CD14-positive monocyte (primary cell): Measurements from ENCODE around the gene PPP2R3B. TPM values are rescaled to one million over a fixed set of nuclear protein-coding genes. Genes with fewer than 3 reads are reported as not detected.

Experiments used
- DNase-seq, 3 donors: peaks; one replicate each; pipeline ENCODE4 v3.0.0-alpha.2; 2011 to 2022
- H2AFZ ChIP-seq: 2 replicates; pipeline ENCODE4 v1.6.0; 2012; ENCODE audit warnings: mild to moderate bottlenecking, low read depth, low read length, inconsistent platforms; ENCODE audit not compliant: insufficient read depth, poor library complexity, severe bottlenecking
- H3K27ac ChIP-seq, 2 donors: 1 replicate in 1 of 2; 2 replicates in 1 of 2; pipeline ENCODE4 v1.5.1; 2012 to 2013; ENCODE audit warnings: low read length in 2 of 2, control low read depth in 1 of 2, inconsistent platforms in 1 of 2, low read depth in 1 of 2, mild to moderate bottlenecking in 1 of 2
- H3K27me3 ChIP-seq, 2 donors: one replicate each; pipeline versions ENCODE4 v1.6.0 to v1.6.1; 2011 to 2013; ENCODE audit warnings: low read length in 2 of 2; ENCODE audit not compliant: control insufficient read depth in 2 of 2, insufficient read depth in 2 of 2
- H3K36me3 ChIP-seq, 2 donors: replicated peaks in 1 of 2; 1 replicate in 1 of 2; 2 replicates in 1 of 2; pipeline versions ENCODE4 v1.5.1 to v1.6.1; 2012 to 2013; ENCODE audit warnings: low read length in 2 of 2, control low read depth in 1 of 2, inconsistent platforms in 1 of 2, mild to moderate bottlenecking in 1 of 2; ENCODE audit not compliant: insufficient read depth in 2 of 2, control insufficient read depth in 1 of 2
- H3K4me1 ChIP-seq, 2 donors: 1 replicate in 1 of 2; 2 replicates in 1 of 2; pipeline versions ENCODE4 v1.5.1 to v1.6.1; 2012 to 2013; ENCODE audit warnings: low read length in 2 of 2, control low read depth in 1 of 2, inconsistent platforms in 1 of 2, mild to moderate bottlenecking in 1 of 2, moderate library complexity in 1 of 2; ENCODE audit not compliant: insufficient read depth in 2 of 2, control insufficient read depth in 1 of 2
- H3K4me2 ChIP-seq: replicated peaks from 2 replicates; pipeline ENCODE3; 2012; ENCODE audit warnings: low read length, moderate library complexity, mild to moderate bottlenecking; ENCODE audit not compliant: poor library complexity, severe bottlenecking; ENCODE audit errors: extremely low read depth
- H3K4me3 ChIP-seq, 3 experiments: fragments of 200-600 bp in 1 of 3; sonication (generic) in 1 of 3; replicated peaks in 1 of 3; 1 replicate in 2 of 3; 2 replicates in 1 of 3; pipeline ENCODE4 v1.5.1; 2011 to 2013; ENCODE audit warnings: low read length in 3 of 3, mild to moderate bottlenecking in 3 of 3, control low read depth in 2 of 3, low read depth in 2 of 3, inconsistent platforms in 1 of 3, moderate library complexity in 1 of 3
- H3K79me2 ChIP-seq: 2 replicates; pipeline ENCODE4 v1.6.0; 2012; ENCODE audit warnings: mild to moderate bottlenecking, control low read depth, inconsistent platforms, low read length, moderate library complexity; ENCODE audit not compliant: insufficient read depth
- H3K9ac ChIP-seq: 2 replicates; pipeline ENCODE4 v1.6.0; 2017; ENCODE audit warnings: low read length, mild to moderate bottlenecking; ENCODE audit not compliant: insufficient read depth, poor library complexity, severe bottlenecking
- H3K9me3 ChIP-seq, 2 donors: replicated peaks in 1 of 2; 1 replicate in 1 of 2; 2 replicates in 1 of 2; pipeline versions ENCODE4 v1.5.1 to v1.6.1; 2012 to 2013; ENCODE audit warnings: low read length in 2 of 2, control low read depth in 1 of 2; ENCODE audit not compliant: control insufficient read depth in 1 of 2, insufficient read depth in 1 of 2
- H4K20me1 ChIP-seq: 2 replicates; pipeline ENCODE4 v1.6.0; 2012; ENCODE audit warnings: mild to moderate bottlenecking, low read length, control low read depth, moderate library complexity; ENCODE audit not compliant: insufficient read depth
- H3K27ac Mint-ChIP-seq, 7 donors: one replicate each; pipeline ENCODE4 v1.8.0; 2020; ENCODE audit warnings: mild to moderate bottlenecking in 7 of 7, mixed read lengths in 7 of 7, moderate library complexity in 6 of 7, inconsistent platforms in 2 of 7
- H3K27me3 Mint-ChIP-seq, 3 donors: one replicate each; pipeline ENCODE4 v1.8.0; 2021 to 2022; ENCODE audit warnings: low read depth in 3 of 3, mild to moderate bottlenecking in 3 of 3, mixed read lengths in 3 of 3, moderate library complexity in 3 of 3, inconsistent platforms in 1 of 3
- H3K36me3 Mint-ChIP-seq, 2 donors: one replicate each; pipeline ENCODE4 v1.8.0; 2020; ENCODE audit warnings: mixed read lengths in 2 of 2, inconsistent platforms in 1 of 2, mild to moderate bottlenecking in 1 of 2
- H3K4me1 Mint-ChIP-seq: one replicate; pipeline ENCODE4 v1.8.0; 2020; ENCODE audit warnings: mild to moderate bottlenecking, mixed read lengths
- H3K4me3 Mint-ChIP-seq, 2 donors: one replicate each; pipeline ENCODE4 v1.8.0; 2020; ENCODE audit warnings: mild to moderate bottlenecking in 2 of 2, mixed read lengths in 2 of 2, moderate library complexity in 1 of 2
- H3K9me3 Mint-ChIP-seq, 7 donors: one replicate each; pipeline ENCODE4 v1.8.0; 2020 to 2022; ENCODE audit warnings: mixed read lengths in 7 of 7, mild to moderate bottlenecking in 6 of 7, moderate library complexity in 6 of 7, inconsistent platforms in 2 of 7
- CTCF ChIP-seq: fragments of 200-600 bp; IDR thresholded peaks from one replicate; pipeline ENCODE4 v1.8.0; 2022; ENCODE audit warnings: antibody characterized with exemption, mild to moderate bottlenecking
- whole genome bisulfite sequencing: methylation state at CpG from one replicate; pipeline ENCODE4 v1.1.5; 2013; ENCODE audit warnings: missing lambda C conversion rate; ENCODE audit not compliant: insufficient coverage; 5-methylcytosine and 5-hydroxymethylcytosine counted together
- intact Hi-C, 2 donors: fragments of 100-400 bp; cut with micrococcal nuclease; formaldehyde crosslinking; loops; one replicate each; pipeline versions ENCODE4 v1.15.0 to v1.15.1; 2023
- polyA plus RNA-seq, 3 donors: library from polyadenylated mRNA; depleted of rRNA in 1 of 3; unstranded in 2 of 3; stranded (reverse) in 1 of 3; fragments of 300-500 nt in 2 of 3; fragments of >200 nt in 1 of 3; fragmentation: Illumina TruSeq in 2 of 3; gene quantifications; 1 replicate in 2 of 3; 2 replicates in 1 of 3; pipeline ENCODE4 v1.2.3, GENCODE V29; 2012 to 2021

PPP2R3B gene
- polyA plus RNA-seq, 3 donors, result 2.1 to 9.0 (median 2.3) TPM

DNA sequence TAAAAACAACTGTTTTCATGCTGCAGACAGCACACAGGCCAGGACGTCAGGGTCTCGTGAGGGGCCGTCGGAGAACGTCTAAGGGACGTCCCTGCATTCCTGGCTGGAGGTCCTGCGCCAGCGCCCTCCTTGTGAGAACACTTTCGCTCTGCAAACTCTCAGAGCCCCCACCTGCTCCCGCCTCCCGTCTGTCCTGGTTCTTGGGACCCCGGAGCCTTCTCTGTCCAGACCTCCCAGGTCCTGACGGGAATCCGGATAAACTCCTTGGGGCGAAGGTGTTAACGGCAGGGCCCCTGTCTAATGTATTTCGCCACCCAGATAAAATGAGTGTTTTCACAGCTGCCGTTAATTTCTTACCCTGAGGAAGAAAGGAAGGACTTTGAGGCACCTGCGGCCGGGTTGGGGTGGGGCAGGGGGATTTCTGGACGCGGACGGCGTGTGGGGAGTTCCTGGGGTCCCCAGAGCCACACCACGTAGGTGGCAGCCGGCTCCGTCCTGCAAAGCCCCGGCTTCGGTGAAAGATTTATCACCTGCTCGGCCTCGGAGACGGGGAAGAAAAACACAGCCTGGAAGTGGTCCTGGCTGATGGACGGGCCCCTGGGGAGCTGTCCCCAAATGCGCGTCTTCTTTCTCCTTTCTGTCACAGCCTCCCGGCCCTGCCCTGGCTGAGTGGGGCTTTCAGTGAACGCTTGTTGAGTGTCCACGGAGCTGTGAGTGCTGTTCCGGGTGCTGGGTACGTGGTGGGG is 35.1 kb upstream of the PPP2R3B start:
- H3K27ac Mint-ChIP-seq, result no peak overlapping the region
- no peak for DNase-seq

More for the DNA sequence above, 35.1 kb upstream of the PPP2R3B start:
- H3K27ac ChIP-seq, result no peak overlapping the region
- H3K4me2 ChIP-seq, result no peak overlapping the region
- Mint-ChIP-seq H3K4me3 (no peak overlapping the region), H3K9me3 (peaks cover 14 to 53% (median 28%) of the 10 kb centered on the region in 7 donors), H3K4me1 (no peaks in the 10 kb centered on the region), H3K27me3 (peaks cover 2 to 11% (median 8%) of the 10 kb centered on the region in 3 donors), H3K36me3 (no peaks in the 10 kb centered on the region)
- no peaks in the 10 kb centered on the region for H3K79me2 ChIP-seq
- no peaks in the 10 kb centered on the region for H3K4me1 ChIP-seq
- no peak overlapping the region for H3K9ac ChIP-seq
- intact Hi-C loops, result no loop called here
- no peak for TF ChIP-seq CTCF
- H3K36me3 ChIP-seq, result no peaks in the 10 kb centered on the region
- no peak overlapping the region for H3K4me3 ChIP-seq
- H2AFZ ChIP-seq, result no peak overlapping the region
- WGBS, result 38% methylated on average over 40 of the region's 40 CpGs
- H4K20me1 ChIP-seq, result no peaks in the 10 kb centered on the region
- no peaks in the 10 kb centered on the region for H3K27me3 ChIP-seq
- peaks cover 0 to 42% of the 10 kb centered on the region in 2 donors for H3K9me3 ChIP-seq
